SKM-1 treated with dmso at 0.1 percent for 144 hours (cell line): Measurements from ENCODE around the gene MGAT1.

ENCODE experiments used
- DNase-seq: peaks from one replicate; lab custom pipeline; 2025; ENCODE audit not compliant: unreplicated experiment; lab: John Stamatoyannopoulos, UW

The MGAT1 gene

DNA sequence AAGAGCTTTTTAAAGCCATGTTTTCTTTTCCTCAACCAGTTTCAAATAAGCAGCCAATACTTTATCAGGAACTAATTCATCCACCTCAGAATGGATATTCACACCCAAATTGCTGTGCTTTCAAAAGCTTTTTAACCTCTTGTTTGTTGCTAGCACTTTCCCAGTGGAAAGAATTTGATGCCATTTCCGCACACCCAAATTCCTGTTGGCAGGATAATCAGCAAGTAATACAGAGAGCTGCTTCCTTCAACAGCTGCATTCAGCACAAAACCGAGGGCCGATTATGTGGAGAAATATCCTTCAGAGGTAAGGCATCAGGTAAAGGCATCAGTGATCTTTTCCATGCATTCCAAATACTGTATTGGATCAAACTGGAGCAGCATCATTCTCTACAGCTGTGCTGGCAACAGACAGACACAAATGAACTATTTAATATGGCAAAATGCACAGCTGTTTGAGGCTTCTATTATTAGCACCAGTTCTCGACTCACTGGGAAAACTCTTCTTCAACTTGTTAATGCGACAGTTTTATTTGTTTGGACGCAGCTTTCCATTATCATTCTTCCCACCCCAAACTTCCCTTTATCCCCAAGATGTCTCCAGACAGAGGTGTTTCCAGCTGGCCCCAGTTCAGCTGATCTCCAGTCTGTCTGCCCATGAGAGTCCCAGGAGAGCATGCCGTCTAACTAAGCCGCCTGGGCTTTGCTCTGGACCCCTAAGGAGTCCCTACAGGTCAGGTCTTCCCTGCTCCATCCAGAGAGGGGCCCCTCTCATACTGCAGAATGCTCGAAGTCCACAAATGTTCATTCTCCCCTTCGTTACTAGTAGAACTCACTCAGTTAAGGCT, 22.2 kb upstream of the MGAT1 start:
- no peak for DNase-seq

DNA sequence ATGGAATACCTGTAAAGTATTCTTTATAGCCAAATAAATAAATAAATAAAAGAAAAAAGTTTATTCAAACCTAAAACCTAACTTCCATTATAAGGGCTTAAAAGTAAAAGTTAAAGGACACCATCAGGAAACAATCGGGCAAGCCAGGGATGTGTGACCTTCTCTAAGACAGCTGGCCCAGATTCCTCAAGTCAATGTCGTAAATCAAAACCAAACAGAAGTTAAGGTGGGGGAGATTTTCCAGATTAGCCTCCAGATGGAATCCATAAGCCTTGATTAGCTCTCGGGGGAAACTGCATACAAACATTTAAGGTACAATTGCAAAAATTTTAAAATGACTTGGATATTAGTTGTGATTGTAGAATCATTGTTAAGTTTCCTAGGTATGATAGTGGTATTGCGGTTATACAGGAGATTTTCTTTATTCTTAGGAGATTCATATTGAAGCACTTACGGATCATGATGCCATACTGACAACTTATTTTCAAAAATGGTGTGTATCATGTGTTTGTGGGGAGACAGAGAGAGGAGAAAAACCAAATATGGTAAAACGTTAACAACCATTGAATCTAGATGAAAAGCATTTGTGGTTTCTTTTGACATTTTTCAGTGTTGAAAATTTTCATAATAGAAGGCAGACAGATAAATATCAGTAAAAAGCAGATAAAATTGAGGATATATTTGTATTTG, 21.5 kb upstream of the MGAT1 start:
- DNase-seq, result no peak

DNA sequence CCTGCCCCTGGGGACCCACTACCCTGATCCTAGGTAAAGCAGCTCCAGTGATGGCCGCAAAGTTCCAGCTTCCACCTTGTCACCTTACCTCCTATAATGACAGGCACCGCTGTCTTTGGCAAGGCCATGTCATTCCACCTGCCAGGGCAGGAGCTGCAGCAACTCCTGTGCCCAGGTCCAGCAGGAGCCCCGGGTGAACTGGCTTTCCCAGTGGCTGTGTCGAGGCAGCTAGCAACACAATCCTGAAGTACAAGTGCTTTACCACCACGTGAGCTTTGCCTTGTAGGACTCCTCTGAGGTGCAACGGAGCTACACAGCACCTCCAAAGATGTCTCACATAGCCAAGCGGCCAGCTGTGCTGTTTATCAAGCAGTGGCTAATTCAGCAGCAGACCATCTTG, 20.7 kb upstream of the MGAT1 start:
- DNase-seq, result no peak

DNA sequence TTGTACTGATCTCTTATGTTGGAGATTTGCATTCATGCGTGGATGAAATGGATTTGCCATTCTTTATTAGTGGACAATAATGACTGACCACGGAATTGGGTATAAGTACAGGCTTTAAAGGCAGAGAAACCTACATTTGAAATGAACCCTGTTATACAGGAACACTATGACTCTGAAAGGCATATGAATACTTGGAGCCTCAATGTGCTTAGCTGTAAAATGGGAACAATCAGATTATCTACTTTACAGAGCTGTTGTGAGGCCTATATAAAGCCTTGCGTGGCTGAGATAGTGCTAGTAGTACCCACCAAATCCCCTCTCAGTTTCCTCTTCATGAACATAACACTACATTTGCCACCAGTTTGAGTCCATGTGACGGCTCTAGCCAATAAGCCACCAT, 18.9 kb upstream of the MGAT1 start:
- DNase-seq, result no peak

DNA sequence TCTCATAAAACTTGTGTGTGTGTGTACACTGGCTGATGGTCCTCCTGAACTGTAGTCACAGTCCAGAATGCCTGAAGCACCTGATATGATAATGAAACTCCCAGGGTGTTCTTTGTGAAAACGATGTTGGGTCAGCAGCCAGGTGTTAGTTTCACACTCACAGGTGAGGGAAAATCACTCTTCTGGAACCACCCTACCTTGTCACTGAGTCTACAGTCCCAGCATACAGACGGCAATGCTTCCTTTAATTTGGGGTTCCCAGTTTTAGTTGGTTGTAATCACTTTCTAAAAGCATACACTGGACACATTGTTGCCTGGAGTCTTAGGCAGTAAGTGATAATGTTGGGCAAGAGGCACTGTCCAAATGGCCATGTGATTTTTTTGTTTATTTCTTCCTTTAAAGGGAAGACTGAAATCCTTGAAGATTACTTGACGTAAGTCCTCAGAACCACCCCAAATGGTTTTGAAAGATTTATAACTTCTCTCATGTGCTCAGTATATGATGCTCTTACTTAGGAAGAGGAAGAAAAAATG, 18.2 kb upstream of the MGAT1 start:
- no peak for DNase-seq

DNA sequence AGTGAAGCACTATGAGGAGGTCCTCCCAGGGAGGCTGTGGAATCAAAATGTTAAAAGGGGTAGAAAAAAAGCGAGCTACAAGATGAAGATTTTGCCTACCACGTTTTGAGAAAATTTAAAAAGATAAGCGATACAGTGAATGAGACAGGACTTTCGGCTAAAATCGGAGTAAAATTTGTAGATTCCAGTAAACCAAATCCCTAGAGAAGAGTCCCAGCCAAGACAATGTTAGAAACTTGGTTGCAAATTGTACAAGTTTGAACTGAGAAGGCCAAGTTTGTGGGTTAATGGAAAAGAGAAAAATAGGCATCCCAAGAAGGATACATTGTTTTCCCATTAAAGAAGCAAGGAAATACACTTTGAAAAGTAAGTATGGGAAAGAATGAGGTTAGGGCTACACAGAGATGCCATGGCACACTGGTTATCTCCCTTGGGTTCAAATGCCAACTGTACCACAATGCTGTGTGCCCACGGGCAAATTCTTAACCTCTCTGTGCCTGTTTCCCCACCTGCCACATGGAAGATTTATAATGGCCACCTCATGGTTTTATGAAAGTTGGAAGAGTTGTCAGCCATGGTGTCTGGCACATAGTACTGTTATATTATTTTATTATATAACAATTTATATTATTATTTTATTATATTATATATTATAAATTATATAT, 16.2 kb upstream of the MGAT1 start:
- DNase-seq, result no peak

DNA sequence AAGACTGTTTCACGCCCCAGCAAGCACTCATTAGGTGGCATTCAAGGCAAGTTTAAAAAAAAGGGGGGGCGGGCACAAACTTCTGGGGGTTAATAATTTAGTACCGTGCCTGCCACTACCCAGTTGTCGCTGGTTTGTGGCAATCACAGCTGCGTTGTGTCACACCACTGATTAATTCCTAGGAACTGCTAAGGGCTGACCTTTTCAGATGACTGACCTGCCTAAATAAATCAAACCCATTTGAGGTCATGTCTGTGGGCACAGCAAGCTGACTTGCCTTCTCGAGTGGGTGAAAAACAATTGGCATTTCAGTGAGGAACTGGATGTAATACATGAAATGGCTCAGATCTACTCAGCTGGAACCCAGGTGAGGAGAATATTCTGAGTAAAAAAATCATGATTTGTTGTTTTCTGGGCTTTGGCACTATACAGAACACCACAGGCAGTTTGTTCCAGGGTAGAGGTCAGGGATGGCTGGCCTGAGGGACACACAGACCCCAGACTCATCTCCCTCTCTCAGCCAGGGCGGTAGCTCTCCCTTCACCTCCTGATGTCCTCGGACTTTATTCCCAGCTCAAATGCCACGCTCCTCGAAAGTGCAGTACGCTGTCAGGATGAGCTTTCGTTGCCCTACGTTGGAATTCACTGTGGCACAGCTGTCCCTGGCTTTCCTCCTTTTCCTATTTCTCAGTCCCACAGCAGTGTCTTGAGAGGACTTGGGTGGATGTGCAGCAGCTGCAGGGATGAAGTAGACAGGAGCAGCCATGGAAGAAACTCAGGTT, 15.5 kb upstream of the MGAT1 start:
- DNase-seq, result no peak

DNA sequence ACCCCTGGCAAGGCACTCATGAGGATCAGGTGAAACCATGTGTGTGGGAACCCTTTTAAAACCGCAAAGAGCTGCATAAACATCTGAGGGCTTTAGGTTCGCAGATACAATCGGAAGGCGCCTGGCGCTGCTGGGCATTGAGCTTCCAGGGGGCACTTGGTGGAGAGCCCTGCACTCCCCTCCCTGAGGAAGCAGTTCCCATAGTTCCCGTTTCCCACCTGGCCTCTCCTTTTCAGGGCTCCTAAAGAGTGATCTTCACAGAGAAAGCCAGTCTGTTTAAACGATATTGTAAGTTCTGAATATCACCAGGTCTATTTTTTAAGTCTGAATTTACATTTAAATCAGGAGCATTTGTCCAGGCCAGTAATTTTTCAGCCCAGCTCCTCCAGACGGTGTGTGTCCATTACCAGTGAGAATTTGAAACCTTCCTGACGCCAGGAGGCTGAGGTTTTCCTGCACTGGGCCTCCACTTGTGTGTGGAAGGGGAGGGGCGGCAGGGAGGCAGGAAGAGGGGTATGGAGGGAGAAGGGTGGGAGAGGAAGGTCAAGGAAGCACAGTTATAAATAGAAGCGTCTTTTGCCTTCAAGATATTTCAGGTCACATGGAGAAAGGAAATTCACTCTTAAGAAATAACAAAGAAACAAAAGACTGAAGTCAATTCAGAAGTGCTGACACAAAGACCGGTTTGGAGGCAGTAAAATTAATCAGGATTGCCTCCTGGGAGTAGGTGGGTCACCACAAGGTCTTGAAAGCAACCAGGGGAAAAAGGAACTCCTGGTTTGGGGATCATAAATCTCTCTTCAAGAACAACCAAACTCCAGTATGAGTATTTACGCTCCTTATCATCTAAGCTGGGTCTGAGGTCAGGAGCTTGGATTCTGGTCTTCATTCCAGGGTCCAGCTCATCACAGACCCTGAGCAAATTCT, 14.3 kb upstream of the MGAT1 start:
- no peak for DNase-seq

DNA sequence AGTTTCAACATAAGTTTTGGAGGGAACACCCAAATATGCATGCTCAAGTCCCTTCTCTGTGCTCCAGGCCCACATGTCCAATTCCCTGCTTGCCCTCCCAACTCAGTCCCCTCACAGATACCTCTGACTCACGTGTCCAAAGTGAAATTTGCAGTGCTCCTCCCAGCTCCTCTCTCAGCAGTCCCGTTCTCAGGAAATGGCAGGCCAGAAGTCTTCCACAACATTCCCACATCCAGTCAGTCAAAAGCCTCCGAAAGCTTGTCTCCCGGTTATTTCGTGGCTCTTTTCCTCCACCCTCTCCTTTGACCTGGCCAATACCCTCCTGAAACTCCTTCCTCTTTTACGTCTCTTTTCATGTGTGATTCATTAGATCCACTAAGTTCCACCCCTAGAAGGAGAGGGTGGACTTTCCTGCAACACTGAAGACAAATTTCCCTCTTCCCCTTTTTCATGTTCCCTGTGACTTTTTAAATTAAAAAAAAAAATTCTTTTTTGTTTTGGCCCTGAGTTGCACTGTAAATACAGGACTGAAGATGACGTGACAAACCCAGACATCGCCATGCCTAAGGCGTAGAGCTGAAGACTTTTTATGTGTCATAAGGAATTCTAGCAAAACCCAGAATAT, 12.8 kb upstream of the MGAT1 start:
- peak; percentile 58 for DNase-seq

DNA sequence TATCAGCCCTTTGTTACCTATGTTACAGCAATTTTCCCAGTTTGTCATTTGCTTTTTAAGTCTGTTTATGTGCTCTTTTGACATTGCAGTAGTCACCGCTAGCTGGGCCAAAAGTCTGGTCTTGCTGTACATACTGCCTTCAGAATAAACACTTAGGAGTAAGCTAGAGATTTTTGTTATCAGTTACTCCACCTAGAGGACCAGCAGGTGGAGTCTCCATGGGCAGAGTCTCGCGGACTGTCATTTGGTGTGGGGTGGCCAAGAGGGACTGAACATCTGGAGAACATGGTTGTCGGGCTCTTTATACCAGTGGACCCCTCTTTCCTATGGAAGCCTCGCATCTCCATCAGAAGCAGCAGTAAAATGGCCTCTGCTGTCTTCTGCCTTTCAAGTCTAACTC, 10.8 kb upstream of the MGAT1 start:
- no peak for DNase-seq

DNA sequence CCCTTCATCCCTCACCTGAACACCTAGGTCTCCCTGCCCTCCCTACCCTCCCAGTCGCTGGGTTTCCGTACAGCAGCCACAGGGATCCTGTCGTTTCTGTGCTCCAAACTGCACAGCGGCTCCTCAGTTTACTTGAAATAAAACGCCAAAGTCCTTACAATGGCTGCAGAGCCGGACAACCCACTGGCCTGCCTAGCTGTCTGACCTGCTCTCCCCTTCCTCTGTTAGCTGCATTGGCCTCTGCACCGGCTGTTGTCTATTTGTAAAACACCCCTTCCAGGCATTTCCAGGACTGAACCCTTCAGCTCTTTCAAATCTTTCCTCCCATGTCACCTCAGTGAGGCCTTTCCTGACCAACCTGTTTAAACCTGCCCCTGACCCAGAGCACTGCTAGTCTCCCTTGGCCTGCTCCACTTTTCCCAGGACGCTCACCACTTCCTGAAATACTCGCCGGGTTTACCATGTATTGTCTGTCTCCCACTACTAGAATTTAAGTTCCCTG, 9.1 kb upstream of the MGAT1 start:
- no peak for DNase-seq

DNA sequence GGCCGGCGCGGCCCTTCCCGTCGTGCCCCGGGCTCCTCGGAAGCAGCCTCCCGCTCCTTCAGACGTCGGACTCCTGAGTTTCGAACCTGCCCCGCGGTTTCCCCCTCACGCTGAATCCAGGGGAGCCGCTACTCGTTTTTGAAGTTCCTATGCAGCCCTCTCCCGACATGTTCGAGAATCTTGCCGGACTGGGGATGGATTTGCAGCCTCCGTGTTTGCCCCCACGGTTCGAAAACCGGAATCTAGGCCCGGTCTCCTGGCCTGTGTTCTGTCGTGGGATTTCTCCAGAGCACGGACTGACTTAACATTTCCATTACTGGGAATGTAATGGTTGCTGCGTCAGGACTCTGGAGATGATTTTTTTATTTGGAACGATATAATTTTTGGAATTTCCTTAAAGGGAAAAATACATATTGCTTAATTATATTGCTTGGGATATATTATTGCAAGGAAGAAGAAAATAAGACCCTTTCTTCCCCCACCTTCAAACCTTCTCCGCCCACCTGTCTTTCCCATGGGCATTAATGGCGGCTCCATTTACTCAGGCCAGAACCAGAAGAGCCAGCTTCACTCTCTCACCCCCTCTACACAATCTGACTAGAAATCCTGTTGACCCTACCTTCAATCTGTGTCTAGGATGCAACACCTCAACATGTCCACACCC, 8.5 kb upstream of the MGAT1 start:
- DNase-seq, result peak; percentile 25

DNA sequence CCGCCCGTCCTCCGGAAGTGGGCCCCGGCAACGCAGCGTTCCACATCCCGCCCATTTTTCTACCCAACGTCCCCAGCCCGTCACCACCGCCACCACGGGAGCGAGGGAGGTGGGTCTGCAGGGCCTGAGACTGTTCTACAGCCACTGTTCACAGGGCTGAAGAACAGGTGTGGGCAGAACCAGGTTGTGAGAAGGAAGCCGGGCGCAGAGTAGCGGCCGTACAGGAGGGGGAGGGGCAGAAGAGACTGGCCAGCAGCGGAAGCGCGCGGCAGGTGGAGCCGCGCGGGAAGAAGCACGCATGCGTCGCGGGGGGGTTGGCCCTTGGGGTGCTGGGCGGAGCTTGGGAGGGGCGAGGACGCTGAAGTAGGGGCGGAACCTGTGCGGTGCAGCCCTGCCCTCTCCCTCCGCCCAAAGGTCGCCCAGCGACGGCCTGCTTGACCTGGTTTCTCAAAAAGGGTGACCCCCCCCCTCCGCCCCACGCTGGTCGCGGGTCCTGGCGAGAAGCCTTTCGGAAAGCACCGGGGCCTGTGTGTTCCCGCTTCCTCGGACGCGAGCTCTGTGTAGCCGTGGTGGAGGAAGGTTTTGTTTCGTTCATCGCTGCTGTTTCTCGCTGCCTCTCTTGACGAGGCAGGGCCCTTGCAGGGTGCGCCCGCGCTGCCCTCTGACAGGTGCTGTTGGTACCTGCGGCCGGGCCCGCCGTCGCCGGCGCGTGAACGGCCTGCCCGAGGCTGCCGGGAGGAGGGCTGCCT, 7.8 kb upstream of the MGAT1 start:
- DNase-seq, result peak; percentile 91

DNA sequence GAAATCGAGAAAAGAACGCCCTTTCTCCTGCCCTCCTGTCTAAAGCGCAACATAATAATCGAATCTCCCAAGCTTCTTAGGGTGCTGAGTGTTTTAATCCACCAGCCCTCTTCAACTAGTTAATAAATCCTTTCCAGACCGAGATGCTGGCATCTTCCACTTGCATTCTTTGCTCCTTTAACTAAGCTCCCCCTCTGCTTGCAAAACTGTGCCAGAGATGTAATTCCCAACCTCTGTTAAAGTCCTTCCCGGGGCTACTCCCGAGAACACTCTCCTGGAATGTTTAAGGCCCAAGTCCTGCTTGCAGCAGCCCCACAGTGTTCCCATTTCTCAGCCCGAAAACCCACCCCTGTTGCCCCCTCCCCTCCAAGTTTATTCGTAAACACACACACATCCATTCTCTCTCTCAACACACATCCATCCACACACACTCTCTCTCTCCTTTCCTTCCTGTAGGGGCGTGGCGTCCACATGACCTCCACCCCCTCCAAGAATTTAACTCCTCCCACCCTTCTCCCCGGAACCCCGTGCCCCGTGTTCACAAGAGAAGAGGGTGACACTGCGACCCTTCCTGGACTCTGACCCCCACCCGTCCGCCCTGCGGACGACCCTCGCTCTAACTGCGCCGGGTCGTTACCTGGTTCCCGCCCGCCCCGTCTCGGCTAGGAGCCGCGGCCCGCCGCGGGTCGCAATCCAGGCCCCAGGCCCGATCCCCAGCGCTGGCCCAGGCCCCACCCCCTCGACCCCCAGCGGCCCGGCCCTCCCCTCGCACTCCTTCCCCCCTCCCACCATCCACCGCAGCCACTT, 7.0 kb upstream of the MGAT1 start:
- DNase-seq, result peak; percentile 88

DNA sequence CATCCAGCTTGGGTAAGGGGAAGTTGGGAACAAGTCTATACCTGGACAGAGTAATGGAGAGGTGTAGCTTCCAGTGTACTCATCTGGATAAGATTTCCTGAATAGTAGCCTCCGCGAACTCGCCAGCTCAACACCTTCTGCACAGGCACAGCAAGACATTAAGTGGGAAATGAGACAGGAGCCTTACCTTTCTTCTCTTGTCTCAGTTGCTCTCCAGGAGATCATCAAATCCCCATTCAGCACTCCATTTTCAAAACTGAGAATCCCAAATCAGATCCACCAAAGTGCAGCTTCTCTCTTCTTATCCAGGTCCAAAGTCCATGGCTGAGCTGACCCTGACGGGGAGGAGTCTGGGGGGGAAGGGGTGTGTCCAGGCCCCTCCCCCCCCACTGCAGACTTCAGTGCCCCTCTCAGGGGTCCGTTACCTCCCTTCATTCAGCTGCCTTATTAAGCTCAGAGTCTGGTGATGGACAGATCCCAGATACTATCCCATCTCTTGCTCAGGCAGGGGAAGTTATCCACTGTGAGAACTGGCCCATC, 5.9 kb upstream of the MGAT1 start:
- DNase-seq, result no peak

DNA sequence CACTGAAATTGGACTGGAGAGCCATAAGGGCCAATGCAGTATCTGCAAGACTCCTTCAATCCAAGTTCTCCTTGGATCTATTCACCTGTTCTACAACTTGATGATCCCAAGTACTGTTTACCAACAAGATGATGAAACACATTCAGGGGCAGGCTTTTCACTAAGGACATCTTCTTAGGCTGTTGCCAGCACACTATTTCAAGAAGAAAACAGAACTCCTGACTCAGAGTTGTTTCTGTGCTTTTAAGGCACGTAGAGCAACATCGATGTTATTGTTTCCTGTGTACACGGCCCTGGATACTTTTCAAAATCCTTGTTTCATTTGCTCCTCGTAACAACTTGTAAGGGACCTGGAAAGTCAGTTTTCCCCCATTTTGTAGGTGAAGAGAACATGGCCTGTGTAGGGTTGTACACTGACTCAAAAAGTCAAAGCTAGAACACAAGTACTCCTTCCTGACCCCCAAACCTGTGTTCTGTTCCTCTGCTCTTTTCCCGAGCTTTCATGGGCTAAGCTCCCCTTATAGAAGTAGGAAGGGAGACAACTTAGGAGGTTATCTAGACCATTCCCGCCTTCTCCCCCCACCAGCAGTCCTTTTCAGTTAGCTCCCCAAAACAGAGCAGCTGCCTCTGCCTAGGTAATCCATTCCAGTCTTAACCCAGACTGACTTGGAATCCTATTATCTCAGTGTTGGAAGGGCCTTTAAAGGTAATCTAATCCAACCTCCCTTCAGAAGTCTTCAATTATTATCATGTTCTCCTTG, 5.2 kb upstream of the MGAT1 start:
- no peak for DNase-seq
